HG03354 (cell line): Measurements from ENCODE around the gene CDK5RAP2.
A peak's percentile ranks its signal among the peaks of the same experiment; 100 is the strongest.

Experiments
- ATAC-seq: cut with Tn5 transposase; IDR thresholded peaks from one replicate; pipeline ENCODE4 v1.9.1; 2021; ENCODE audit warnings: mild to moderate bottlenecking; ENCODE audit not compliant: unreplicated experiment, poor library complexity, severe bottlenecking

The CDK5RAP2 gene

GRCh38 chr9:120375316-120375715 lies 204.7 kb downstream of the CDK5RAP2 start:
- ATAC-seq: no peak

- ATAC-seq: no peak
Measured at GRCh38 chr9:120374817-120375216, 205.2 kb downstream of the CDK5RAP2 start.

GRCh38 chr9:120374239-120374638 lies 205.7 kb downstream of the CDK5RAP2 start:
- ATAC-seq: no peak

- no peak for ATAC-seq
Measured at GRCh38 chr9:120372040-120372439, 207.9 kb downstream of the CDK5RAP2 start.

GRCh38 chr9:120369608-120370220 lies 210.3 kb downstream of the CDK5RAP2 start:
- no peak for ATAC-seq

GRCh38 chr9:120368799-120369198 lies 211.2 kb downstream of the CDK5RAP2 start:
- ATAC-seq: no peak

- no peak for ATAC-seq
Measured at GRCh38 chr9:120366644-120367019, 213.3 kb downstream of the CDK5RAP2 start.

GRCh38 chr9:120365386-120365785 lies 214.6 kb downstream of the CDK5RAP2 start:
- ATAC-seq: no peak

GRCh38 chr9:120363697-120364096 lies 216.3 kb downstream of the CDK5RAP2 start:
- ATAC-seq: no peak

- no peak for ATAC-seq
Measured at GRCh38 chr9:120362446-120362845, 217.5 kb downstream of the CDK5RAP2 start.

GRCh38 chr9:120361551-120361950 lies 218.4 kb downstream of the CDK5RAP2 start:
- no peak for ATAC-seq

- no peak for ATAC-seq
Measured at GRCh38 chr9:120360510-120360909, 219.5 kb downstream of the CDK5RAP2 start.

GRCh38 chr9:120360046-120360445 lies 219.9 kb downstream of the CDK5RAP2 start:
- ATAC-seq: no peak

GRCh38 chr9:120358877-120359276 lies 221.1 kb downstream of the CDK5RAP2 start:
- no peak for ATAC-seq

- ATAC-seq: no peak
Measured at GRCh38 chr9:120353506-120353905, 226.5 kb downstream of the CDK5RAP2 start.

- ATAC-seq: no peak
Measured at GRCh38 chr9:120351106-120351505, 228.9 kb downstream of the CDK5RAP2 start.

- ATAC-seq: no peak
Measured at GRCh38 chr9:120350596-120350995, 229.4 kb downstream of the CDK5RAP2 start.

GRCh38 chr9:120348951-120349429 lies 231.0 kb downstream of the CDK5RAP2 start:
- peak; percentile 52 for ATAC-seq

- ATAC-seq: no peak
Measured at GRCh38 chr9:120345379-120345778, 234.6 kb downstream of the CDK5RAP2 start.

- no peak for ATAC-seq
Measured at GRCh38 chr9:120344230-120344629, 235.7 kb downstream of the CDK5RAP2 start.

- ATAC-seq: no peak
Measured at GRCh38 chr9:120343416-120343815, 236.6 kb downstream of the CDK5RAP2 start.
